T-helper 17 cell (primary cell): ENCODE results near the gene PHETA1. TPM values are rescaled to one million over a fixed set of nuclear protein-coding genes. Genes with fewer than 3 reads are reported as not detected.
"Not testable (repeated sequence)": the region's sequence is repeated elsewhere in the genome, so short reads cannot be mapped to it uniquely, and the experiment has no call there.

Experiments
- ATAC-seq: fragments of 150-1000 bp; cut with Tn5 transposase; 2 replicates; pipeline ENCODE4 v1.10.0; 2021; ENCODE audit warnings: mild to moderate bottlenecking, moderate library complexity
- DNase-seq, 3 donors: peaks; one replicate each; pipeline versions ENCODE4 v3.0.0 to v3.0.0-alpha.2; 2020 to 2021
- H3K9me3 ChIP-seq: one replicate; pipeline ENCODE4 v1.7.0; 2013; ENCODE audit warnings: low read length, mild to moderate bottlenecking; ENCODE audit not compliant: control insufficient read depth, poor library complexity, severe bottlenecking
- H3K27ac Mint-ChIP-seq: one replicate; pipeline ENCODE4 v1.8.0; 2022; ENCODE audit warnings: mild to moderate bottlenecking, moderate library complexity, mixed read lengths
- H3K27me3 Mint-ChIP-seq: one replicate; pipeline ENCODE4 v1.8.0; 2022; ENCODE audit warnings: mixed read lengths
- H3K36me3 Mint-ChIP-seq: one replicate; pipeline ENCODE4 v1.8.0; 2022; ENCODE audit warnings: low read depth, mixed read lengths
- H3K4me1 Mint-ChIP-seq: one replicate; pipeline ENCODE4 v1.8.0; 2022; ENCODE audit warnings: mild to moderate bottlenecking, mixed read lengths
- H3K4me3 Mint-ChIP-seq: one replicate; pipeline ENCODE4 v1.8.0; 2022; ENCODE audit warnings: mild to moderate bottlenecking, moderate library complexity, mixed read lengths
- total RNA-seq, 4 donors: library from RNA in 2 of 4; stranded (reverse) in 2 of 4; gene quantifications; one replicate each; pipeline ENCODE4 v1.2.3 and lab custom pipeline; 2022 to 2026

PHETA1 gene
- total RNA-seq, 2 donors from 2014 or later, result 2.1 to 2.5 TPM

GRCh38 chr12:111398530-111398929 is 29.6 kb upstream of the PHETA1 start:
- no peak overlapping the region for H3K4me3 Mint-ChIP-seq
- no peaks in the 10 kb centered on the region for H3K9me3 ChIP-seq

DNA sequence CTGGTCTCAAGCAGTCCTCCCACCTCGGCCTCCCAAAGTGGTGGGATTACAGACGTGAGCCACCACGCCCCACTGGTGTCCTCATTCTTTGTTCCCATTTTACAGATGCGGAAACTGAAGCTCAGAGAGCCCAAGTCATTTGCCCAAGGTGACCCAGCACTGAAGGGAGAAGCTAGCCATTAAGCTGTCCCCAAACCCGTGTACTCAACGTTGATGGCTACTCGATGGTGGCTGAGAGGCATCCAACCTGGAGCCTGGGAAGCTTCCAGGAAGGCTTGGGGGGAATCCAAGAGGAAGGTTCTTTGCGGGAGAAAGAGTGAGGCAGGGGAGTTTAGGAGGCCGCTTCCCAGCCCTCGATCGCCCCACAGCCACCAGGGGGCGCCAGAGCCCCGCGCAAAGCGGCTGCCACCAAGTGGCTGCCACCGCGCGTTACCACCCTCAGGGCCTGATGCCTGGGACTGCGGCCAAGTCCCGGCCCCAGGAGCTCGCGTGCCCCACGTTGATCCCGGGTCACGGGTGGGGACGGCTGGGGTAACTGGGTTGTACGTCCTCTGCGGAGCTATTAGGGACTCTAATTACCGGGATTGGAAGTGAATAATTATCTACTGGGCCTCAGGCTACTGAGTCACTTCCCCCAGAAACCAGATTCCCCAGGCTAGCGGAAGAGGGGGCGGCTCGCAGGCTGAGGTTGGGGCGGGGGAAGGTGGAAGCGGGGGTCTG is 28.0 kb upstream of the PHETA1 start:
- H3K4me3 Mint-ChIP-seq, result peak overlapping the region; percentile 83
- H3K27ac Mint-ChIP-seq, result no peak overlapping the region
- no peaks in the 10 kb centered on the region for H3K9me3 ChIP-seq
- H3K27me3 Mint-ChIP-seq, result no peaks in the 10 kb centered on the region
- ATAC-seq, result peak; percentile 95
- peaks cover 14% of the 10 kb centered on the region for H3K4me1 Mint-ChIP-seq
- no peaks in the 10 kb centered on the region for H3K36me3 Mint-ChIP-seq
- peak; percentile 79 to 92 (median 92) for DNase-seq

More at GRCh38 chr12:111398530-111398929, 29.6 kb upstream of the PHETA1 start:
- Mint-ChIP-seq H3K27ac (no peak overlapping the region), H3K27me3 (no peaks in the 10 kb centered on the region), H3K36me3 (no peaks in the 10 kb centered on the region), H3K4me1 (peaks cover 22% of the 10 kb centered on the region)
- ATAC-seq (no peak), DNase-seq (no peak)

DNA sequence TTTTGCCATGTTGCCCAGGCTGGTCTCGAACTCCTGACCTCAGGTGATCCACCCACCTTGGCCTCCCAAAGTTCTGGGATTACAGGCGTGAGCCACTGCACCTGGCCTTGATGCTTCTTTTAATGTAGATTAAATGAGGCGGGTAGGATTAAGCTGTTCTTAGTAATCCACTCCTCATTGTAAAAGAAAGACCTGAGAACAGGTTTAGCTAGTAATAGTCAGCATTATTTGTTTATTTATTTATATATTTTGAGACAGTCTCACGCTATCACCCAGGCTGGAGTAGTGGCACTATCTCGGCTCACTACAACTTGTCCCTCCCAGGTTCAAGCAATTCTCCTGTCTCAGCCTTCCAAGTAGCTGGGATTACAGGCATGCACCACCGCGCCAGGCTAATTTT is 27.4 kb upstream of the PHETA1 start:
- not testable (repeated sequence) for H3K4me3 Mint-ChIP-seq, H3K27ac Mint-ChIP-seq, H3K36me3 Mint-ChIP-seq, H3K27me3 Mint-ChIP-seq, DNase-seq, ATAC-seq, H3K9me3 ChIP-seq
- peaks cover 14% of the 10 kb centered on the region for H3K4me1 Mint-ChIP-seq

DNA sequence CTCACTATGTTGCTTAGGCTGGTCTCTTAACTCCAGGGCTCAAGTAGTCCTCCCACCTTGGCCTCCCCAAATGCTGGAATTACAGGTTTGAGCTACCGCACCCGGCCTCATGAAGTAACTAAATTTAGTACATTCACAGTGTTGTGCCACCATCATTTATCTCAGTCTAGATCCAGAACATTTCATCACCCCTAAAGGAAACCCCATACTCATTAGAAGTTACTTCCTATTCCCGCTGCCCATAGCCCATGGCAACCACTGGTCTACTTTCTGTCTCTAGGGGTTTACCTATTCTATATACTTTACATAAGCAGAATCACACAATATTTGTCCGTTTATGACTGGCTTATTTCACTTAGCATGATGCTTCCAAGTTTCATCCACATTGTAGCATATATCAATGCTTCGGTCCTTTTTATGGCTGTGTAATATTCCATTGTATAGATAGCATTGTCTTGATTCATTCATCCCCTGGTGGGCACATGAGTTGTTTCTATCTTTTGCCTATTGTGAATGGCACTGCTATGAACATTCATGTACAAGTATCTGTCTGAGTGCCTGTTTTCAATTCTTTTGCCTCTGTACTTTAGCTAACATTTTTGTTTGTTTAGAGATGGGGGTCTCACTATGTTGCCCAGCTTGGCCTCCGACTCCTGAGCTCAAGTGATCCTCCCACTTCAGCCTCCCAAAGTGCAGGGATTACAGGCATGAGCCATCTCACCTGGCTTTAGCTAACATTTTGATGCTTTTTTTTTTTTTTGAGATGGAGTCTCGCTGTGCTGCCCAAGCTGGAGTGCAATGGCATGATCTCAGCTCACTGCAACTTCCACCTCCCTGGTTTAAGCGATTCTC is 26.7 kb upstream of the PHETA1 start:
- ATAC-seq (no peak), DNase-seq (no peak)
- H3K9me3 ChIP-seq, result no peaks in the 10 kb centered on the region
- Mint-ChIP-seq H3K36me3 (no peaks in the 10 kb centered on the region), H3K4me1 (peaks cover 14% of the 10 kb centered on the region), H3K4me3 (no peak overlapping the region), H3K27ac (no peak overlapping the region), H3K27me3 (no peaks in the 10 kb centered on the region)

DNA sequence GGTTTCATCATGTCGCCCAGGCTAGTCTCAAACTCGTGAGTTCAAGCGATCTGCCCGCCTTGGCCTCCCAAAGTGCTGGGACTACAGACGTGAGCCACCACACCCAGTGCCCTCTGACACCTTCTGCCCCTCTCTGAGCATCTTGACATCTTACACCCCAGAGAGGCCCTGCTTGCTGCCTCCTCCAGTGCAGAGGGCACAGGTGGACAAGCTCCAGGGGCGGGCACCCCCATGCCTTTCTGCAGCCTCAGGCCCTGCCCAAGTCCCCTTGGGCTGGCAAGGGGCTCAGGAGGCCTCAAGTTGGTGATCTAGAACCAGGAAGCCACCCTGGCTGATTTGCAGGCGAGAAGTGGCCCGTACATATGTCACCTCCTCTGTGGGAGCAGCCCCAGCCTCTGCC is 25.6 kb upstream of the PHETA1 start:
- Mint-ChIP-seq H3K4me3 (no peak overlapping the region), H3K27ac (no peak overlapping the region), H3K36me3 (no peaks in the 10 kb centered on the region), H3K4me1 (peaks cover 5% of the 10 kb centered on the region), H3K27me3 (no peaks in the 10 kb centered on the region)
- DNase-seq (no peak), ATAC-seq (no peak)
- H3K9me3 ChIP-seq, result no peaks in the 10 kb centered on the region

DNA sequence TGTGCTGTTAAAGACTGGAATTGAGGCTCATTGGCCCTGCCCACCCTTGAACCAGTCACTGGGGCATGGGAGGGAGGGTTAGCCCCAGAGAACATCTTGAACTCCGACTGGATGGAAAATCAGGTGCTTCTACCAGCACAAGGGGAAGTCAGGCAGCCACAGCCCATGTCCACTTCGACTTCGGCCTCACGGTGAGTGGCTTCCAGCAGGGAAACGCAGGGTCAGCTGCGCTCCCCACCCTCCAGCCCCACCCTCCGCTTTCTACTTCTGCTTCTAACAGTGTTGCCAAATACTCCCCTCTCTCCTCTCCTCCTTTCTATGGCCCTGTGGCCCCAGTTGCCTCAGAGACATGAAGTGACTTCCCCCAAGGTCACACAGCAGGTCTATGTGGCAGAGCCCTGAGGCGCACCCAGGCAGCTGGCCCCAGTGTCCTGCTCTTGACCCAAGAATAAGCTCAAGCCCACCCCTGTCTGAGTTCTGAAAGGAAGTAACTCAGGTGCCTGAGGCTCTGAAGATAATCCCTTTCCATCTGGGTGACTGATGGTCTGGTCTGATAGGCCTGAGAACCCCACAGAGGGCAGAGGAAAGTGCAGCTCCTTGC is 24.9 kb upstream of the PHETA1 start:
- DNase-seq, result no peak
- H3K27me3 Mint-ChIP-seq, result no peaks in the 10 kb centered on the region

GRCh38 chr12:111390910-111391309 is 22.0 kb upstream of the PHETA1 start:
- no peaks in the 10 kb centered on the region for H3K9me3 ChIP-seq
- Mint-ChIP-seq H3K27ac (no peak overlapping the region), H3K36me3 (no peaks in the 10 kb centered on the region), H3K27me3 (no peaks in the 10 kb centered on the region), H3K4me1 (peaks cover 6% of the 10 kb centered on the region), H3K4me3 (no peak overlapping the region)
- ATAC-seq, result no peak
- no peak for DNase-seq

More for the DNA sequence above, 24.9 kb upstream of the PHETA1 start:
- Mint-ChIP-seq H3K27ac (no peak overlapping the region), H3K4me1 (peaks cover 6% of the 10 kb centered on the region), H3K4me3 (no peak overlapping the region), H3K36me3 (no peaks in the 10 kb centered on the region)
- no peak for ATAC-seq
- no peaks in the 10 kb centered on the region for H3K9me3 ChIP-seq

DNA sequence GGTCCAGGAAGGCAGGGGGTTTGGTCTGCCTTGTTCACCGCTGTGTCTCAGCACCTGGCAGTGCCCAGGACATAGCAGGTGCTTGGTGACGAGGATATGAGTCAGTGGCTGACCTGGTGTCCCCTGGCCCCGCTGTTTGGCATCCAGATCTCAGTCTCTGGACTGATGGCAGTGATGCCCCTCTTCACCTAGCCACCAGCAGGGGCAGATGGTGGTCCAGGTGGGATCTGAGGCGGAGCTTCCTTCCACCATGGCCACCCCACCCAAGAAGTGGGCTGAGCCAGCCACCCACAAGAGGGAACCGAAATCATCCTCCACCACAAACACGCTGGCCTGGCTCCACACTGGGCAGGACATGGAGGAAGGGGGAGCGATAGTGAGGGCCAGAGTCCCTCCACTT is 20.7 kb upstream of the PHETA1 start:
- no peaks in the 10 kb centered on the region for H3K36me3 Mint-ChIP-seq
- H3K4me1 Mint-ChIP-seq, result peaks cover 12% of the 10 kb centered on the region
- H3K9me3 ChIP-seq, result no peaks in the 10 kb centered on the region
- DNase-seq (no peak), ATAC-seq (no peak)
- no peak overlapping the region for H3K4me3 Mint-ChIP-seq
- no peak overlapping the region for H3K27ac Mint-ChIP-seq
- H3K27me3 Mint-ChIP-seq, result no peaks in the 10 kb centered on the region

DNA sequence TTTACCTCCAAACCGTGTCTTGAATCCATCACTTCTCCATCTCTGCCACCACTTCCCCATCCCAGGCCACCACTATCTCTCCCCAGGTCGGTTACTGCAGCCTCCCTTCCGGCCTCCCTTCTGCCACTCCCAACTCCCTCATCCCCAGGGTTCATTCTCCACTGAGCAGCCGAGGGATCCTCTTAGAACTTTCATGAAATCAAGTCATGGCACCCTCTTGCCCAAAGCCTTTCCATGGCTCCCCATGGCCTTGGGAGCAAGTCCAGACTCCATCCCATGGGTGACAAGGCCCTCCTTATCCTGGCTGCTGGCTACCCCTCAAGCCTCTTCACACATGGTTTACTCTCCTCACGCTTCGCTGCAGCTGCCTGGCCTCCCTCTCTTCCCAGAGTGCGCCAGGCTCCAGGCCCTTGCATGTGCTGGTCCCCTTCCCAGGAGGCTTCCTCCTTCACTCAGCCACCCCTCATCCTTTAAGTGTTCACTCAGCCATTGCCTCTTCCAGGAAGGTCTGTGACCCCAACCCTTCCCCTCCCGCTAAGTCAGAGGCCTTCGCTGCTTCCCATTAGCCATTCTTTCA is 18.9 kb upstream of the PHETA1 start:
- H3K4me3 Mint-ChIP-seq, result no peak overlapping the region
- peaks cover 14% of the 10 kb centered on the region for H3K4me1 Mint-ChIP-seq
- ATAC-seq (no peak), DNase-seq (no peak)
- no peaks in the 10 kb centered on the region for H3K9me3 ChIP-seq
- no peaks in the 10 kb centered on the region for H3K27me3 Mint-ChIP-seq
- H3K27ac Mint-ChIP-seq, result no peak overlapping the region
- no peaks in the 10 kb centered on the region for H3K36me3 Mint-ChIP-seq

DNA sequence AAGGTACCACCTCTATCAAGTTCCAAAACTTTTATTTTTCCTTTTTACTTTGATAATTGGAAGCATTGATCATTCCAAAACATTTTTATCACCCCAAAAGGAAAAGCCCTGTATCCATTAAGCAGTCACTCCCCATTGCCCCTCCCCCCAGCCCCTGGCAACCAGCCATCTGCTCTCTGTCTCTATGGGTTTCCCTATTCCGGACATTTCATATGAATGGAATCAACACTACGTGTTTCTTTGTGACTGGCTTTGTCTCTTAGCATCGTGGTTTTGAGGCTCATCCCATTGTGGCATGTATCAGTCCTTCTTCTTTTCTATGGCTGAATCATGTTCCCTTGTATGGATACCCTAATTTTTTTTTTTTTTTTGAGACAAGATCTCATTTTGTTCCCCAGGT is 18.0 kb upstream of the PHETA1 start:
- ATAC-seq (no peak), DNase-seq (no peak)
- Mint-ChIP-seq H3K27ac (no peak overlapping the region), H3K27me3 (no peaks in the 10 kb centered on the region), H3K36me3 (no peaks in the 10 kb centered on the region), H3K4me1 (peaks cover 14% of the 10 kb centered on the region), H3K4me3 (no peak overlapping the region)
- no peaks in the 10 kb centered on the region for H3K9me3 ChIP-seq

- H3K4me1 Mint-ChIP-seq, result peaks cover 14% of the 10 kb centered on the region
- H3K27me3 Mint-ChIP-seq, result no peaks in the 10 kb centered on the region
- H3K27ac Mint-ChIP-seq, result no peak overlapping the region
- H3K9me3 ChIP-seq, result no peaks in the 10 kb centered on the region
- DNase-seq, result no peak
- no peak overlapping the region for H3K4me3 Mint-ChIP-seq
- ATAC-seq, result no peak
- no peaks in the 10 kb centered on the region for H3K36me3 Mint-ChIP-seq
These were observed 15.7 kb upstream of the PHETA1 start for GRCh38 chr12:111384596-111384995.

- H3K9me3 ChIP-seq, result no peaks in the 10 kb centered on the region
- ATAC-seq (no peak), DNase-seq (no peak)
- peaks cover 6% of the 10 kb centered on the region for H3K27me3 Mint-ChIP-seq
- peaks cover 2% of the 10 kb centered on the region for H3K36me3 Mint-ChIP-seq
- no peak overlapping the region for H3K27ac Mint-ChIP-seq
- H3K4me1 Mint-ChIP-seq, result peaks cover 5% of the 10 kb centered on the region
- no peak overlapping the region for H3K4me3 Mint-ChIP-seq
These were observed 11.2 kb upstream of the PHETA1 start for GRCh38 chr12:111379942-111380554.

DNA sequence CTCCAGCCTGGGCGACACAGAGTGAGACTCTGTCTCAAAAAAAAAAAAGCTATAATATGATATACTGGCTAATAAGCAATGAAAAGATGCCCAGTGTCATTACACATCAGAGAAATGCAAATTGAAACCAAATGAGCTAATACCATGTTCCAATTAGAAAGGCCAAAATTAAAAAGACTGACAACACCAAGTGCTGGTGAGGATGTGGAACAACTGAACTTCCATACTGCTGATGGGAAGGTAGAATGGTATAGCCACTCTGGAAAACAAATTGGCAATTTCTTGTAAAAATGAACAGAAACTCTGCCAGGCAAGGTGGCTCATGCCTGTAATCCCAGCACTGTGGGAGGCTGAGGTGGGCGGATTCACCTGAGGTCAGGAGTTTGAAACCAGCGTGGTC is 8.5 kb upstream of the PHETA1 start:
- Mint-ChIP-seq H3K27me3 (peaks cover 11% of the 10 kb centered on the region), H3K27ac (no peak overlapping the region), H3K4me1 (no peaks in the 10 kb centered on the region), H3K36me3 (peaks cover 4% of the 10 kb centered on the region), H3K4me3 (no peak overlapping the region)
- DNase-seq, result no peak
- no peak for ATAC-seq
- H3K9me3 ChIP-seq, result no peaks in the 10 kb centered on the region
